Measurements from ENCODE around the gene LEMD2. TPM values are rescaled to one million over a fixed set of nuclear protein-coding genes. Genes with fewer than 3 reads are reported as not detected.
A peak's percentile ranks its signal among the peaks of the same experiment; 100 is the strongest.

LEMD2 gene
- total RNA-seq, 4 donors from 2014 or later: 57.3 to 159 (median 112) TPM

DNA sequence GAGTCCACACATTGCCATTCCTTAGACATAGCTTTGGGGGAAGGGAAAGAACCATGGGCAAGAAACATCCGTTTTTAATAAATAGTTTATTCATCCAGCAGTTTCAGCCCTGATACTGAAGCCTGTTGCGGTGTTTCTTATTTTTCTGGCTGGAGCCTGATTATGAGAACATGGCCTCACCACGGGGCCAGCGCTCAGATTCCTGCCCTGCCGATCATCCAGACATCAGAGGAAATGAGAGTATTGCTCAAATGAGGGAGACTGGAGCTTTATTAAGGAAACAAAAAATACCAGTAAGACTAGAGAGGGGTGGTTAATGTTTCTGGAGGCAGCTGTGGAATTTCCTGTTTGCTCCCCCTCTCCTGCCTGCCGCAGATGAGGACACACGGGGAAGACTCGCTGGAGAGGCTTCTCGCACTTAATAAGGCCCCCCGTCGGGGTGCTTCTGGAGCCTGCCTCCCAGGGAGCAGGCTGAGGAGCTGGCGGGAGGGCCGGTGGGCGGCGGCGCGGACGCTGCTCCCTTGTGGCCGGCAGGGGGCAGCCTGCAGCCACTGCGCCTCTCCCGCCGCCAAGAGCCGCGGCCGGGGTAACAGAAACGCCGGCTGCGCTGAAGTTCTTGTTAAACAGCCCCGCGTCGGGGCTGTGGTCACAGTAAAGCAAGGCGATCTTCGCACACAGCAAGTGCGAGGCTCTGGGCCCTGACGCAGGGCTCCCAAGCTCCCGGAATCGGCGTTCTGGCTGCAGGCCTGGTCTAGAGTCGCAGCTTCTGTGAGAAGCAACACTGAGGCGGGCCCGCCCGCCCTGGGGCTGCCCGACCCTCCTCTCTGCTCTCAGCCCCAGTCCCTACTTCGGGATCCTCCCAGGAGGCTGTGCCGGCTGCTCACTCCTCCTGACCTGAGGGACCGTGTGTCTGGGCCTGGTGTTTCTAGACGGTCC is 17.5 kb downstream of the LEMD2 start:
- 18 to 62% methylated on average over 2 to 46 of the region's 47 CpGs for WGBS, 2 donors (ENCODE audit: low coverage in 1 of 2)
- H3K4me3 ChIP-seq: no peak overlapping the region
- DNase-seq: peak; percentile 69
- no peak for TF ChIP-seq POLR2A (IDR thresholded peaks at IDR 0.05)
- TF ChIP-seq EP300 (IDR thresholded peaks at IDR 0.05; ENCODE audit: low read depth): no peak
- TF ChIP-seq POLR2AphosphoS5 (IDR thresholded peaks at IDR 0.05): peak in 2 of 3 donors; percentile 35 to 48
- TF ChIP-seq, protein P1, sequence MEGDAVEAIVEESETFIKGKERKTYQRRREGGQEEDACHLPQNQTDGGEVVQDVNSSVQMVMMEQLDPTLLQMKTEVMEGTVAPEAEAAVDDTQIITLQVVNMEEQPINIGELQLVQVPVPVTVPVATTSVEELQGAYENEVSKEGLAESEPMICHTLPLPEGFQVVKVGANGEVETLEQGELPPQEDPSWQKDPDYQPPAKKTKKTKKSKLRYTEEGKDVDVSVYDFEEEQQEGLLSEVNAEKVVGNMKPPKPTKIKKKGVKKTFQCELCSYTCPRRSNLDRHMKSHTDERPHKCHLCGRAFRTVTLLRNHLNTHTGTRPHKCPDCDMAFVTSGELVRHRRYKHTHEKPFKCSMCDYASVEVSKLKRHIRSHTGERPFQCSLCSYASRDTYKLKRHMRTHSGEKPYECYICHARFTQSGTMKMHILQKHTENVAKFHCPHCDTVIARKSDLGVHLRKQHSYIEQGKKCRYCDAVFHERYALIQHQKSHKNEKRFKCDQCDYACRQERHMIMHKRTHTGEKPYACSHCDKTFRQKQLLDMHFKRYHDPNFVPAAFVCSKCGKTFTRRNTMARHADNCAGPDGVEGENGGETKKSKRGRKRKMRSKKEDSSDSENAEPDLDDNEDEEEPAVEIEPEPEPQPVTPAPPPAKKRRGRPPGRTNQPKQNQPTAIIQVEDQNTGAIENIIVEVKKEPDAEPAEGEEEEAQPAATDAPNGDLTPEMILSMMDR (IDR thresholded peaks at IDR 0.05): peak; percentile 86 to 98 (median 96)
- no peaks in the 10 kb centered on the region for H3K27me3 ChIP-seq
- H3K36me3 ChIP-seq: peaks cover 0 to 23% (median 10%) of the 10 kb centered on the region in 4 donors
- H3K4me1 ChIP-seq: peaks cover 17 to 34% (median 23%) of the 10 kb centered on the region in 4 donors
- intact Hi-C loops (cut with DNase I; ENCODE audit: low total_unique reads): loop anchor here (2.0 to 5.0 kb wide), 2 partner anchors 256 to 381 kb away; no protein-coding TSS in a partner anchor
- H3K9me3 ChIP-seq: no peaks in the 10 kb centered on the region
- in situ Hi-C loops (cut with MboI; ENCODE audit: low pct_ligation_motif_present in 1 of 4, low pct_unique_long_range_greater_than_20kb in 1 of 4, low sequenced_read_pairs in 3 of 4): loop anchor here (10.0 to 25.0 kb wide), 5 partner anchors 253 to 391 kb away; no protein-coding TSS in a partner anchor
- H3K27ac ChIP-seq: peak overlapping the region; percentile 48 to 75 (median 64)

- Histone ChIP-seq H3K36me3 (peaks cover 0 to 17% (median 7%) of the 10 kb centered on the region in 4 donors), H3K27ac (peak overlapping the region; percentile 48 to 75 (median 64)), H3K9me3 (no peaks in the 10 kb centered on the region), H3K4me1 (peaks cover 17 to 34% (median 23%) of the 10 kb centered on the region in 4 donors), H3K27me3 (no peaks in the 10 kb centered on the region), H3K4me3 (no peak overlapping the region)
- intact Hi-C loops (cut with DNase I; ENCODE audit: low total_unique reads) (loop anchor here (2.0 to 5.0 kb wide), 2 partner anchors 257 to 382 kb away; no protein-coding TSS in a partner anchor), in situ Hi-C loops (cut with MboI; ENCODE audit: low pct_ligation_motif_present in 1 of 4, low pct_unique_long_range_greater_than_20kb in 1 of 4, low sequenced_read_pairs in 3 of 4) (loop anchor here (10.0 to 25.0 kb wide), 5 partner anchors 254 to 392 kb away; no protein-coding TSS in a partner anchor)
- 45% methylated on average over 3 of the region's 3 CpGs; no CpG with 5 or more reads in 1 of the 2 donors for WGBS, 2 donors (ENCODE audit: low coverage in 1 of 2)
- TF ChIP-seq EP300 (IDR thresholded peaks at IDR 0.05; ENCODE audit: low read depth) (no peak), POLR2A (IDR thresholded peaks at IDR 0.05) (no peak), POLR2AphosphoS5 (IDR thresholded peaks at IDR 0.05) (no peak)
- TF ChIP-seq, protein P1 (IDR thresholded peaks at IDR 0.05): no peak
- no peak for DNase-seq
Observed at GRCh38 chr6:33770833-33771145, 18.1 kb downstream of the LEMD2 start.

DNA sequence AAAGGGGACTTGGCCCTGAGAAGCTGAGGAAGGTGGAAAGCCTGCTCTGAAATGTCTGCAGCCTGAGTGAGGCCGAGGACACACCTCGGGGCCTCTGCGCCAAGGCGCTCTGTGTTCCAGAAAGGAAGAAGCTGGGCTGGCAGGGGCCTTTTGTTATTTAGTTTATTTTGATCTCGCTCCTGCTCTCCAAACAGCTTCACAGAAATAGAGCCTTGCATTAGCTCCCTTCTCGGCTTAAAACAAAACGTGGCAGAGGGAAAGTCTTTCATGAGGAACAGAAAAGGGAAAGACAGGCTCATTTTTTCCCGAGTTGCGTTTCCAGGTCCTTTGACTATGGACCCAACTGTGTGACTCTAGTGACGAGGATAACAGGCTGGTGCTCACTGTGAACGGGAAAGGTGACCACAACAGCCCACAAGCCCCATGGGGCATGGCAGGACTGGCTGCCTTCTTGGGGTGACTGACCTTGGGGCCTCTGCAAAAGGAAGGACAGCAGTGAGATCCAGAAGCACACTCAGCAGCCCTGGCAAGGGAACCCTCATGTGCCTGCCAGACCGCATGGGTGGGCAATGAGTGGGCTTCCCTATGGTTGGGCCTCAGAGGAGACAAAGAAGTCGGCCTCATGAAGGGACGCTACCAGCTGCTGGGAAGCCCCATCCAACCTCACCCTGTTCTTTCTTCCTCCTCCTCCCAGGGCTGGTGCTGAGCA is 18.7 kb downstream of the LEMD2 start:
- WGBS, 2 donors (ENCODE audit: low coverage in 1 of 2): 48% methylated on average over 14 of the region's 14 CpGs; no CpG with 5 or more reads in 1 of the 2 donors
- Histone ChIP-seq H3K27ac (peak overlapping the region in 3 of 4 donors; percentile 48 to 75 (median 66)), H3K4me3 (no peak overlapping the region), H3K9me3 (no peaks in the 10 kb centered on the region), H3K36me3 (peaks cover 0 to 12% (median 4%) of the 10 kb centered on the region in 4 donors), H3K4me1 (peaks cover 17 to 34% (median 23%) of the 10 kb centered on the region in 4 donors), H3K27me3 (no peaks in the 10 kb centered on the region)
- intact Hi-C loops (cut with DNase I; ENCODE audit: low total_unique reads) (loop anchor here (2.0 to 5.0 kb wide), 2 partner anchors 257 to 383 kb away; no protein-coding TSS in a partner anchor), in situ Hi-C loops (cut with MboI; ENCODE audit: low pct_ligation_motif_present in 1 of 4, low pct_unique_long_range_greater_than_20kb in 1 of 4, low sequenced_read_pairs in 3 of 4) (loop anchor here (10.0 to 25.0 kb wide), 5 partner anchors 255 to 392 kb away; no protein-coding TSS in a partner anchor)
- TF ChIP-seq POLR2A (IDR thresholded peaks at IDR 0.05) (peak; percentile 12), POLR2AphosphoS5 (IDR thresholded peaks at IDR 0.05) (peak in 1 of 3 donors; percentile 19), EP300 (IDR thresholded peaks at IDR 0.05; ENCODE audit: low read depth) (no peak)
- TF ChIP-seq, protein P1 (IDR thresholded peaks at IDR 0.05): no peak
- no peak for DNase-seq
